HUDEP-2 (cell line): Measurements from ENCODE around the gene ALPG.
"Not testable (repeated sequence)": the region's sequence is repeated elsewhere in the genome, so short reads cannot be mapped to it uniquely, and the experiment has no call there.

Source experiments
- DNase-seq, 76 experiments: peaks; one replicate each; lab custom pipeline; 2025; ENCODE audit not compliant: unreplicated experiment in 76 of 76; lab: John Stamatoyannopoulos, UW

ALPG gene

GRCh38 chr2:232394431-232394830 is 12.2 kb upstream of the ALPG start:
- not testable (repeated sequence) for DNase-seq

- DNase-seq = no peak
Observed at GRCh38 chr2:232395586-232395985, 11.1 kb upstream of the ALPG start.

- DNase-seq = no peak
Observed at GRCh38 chr2:232396683-232397082, 10.0 kb upstream of the ALPG start.

DNA sequence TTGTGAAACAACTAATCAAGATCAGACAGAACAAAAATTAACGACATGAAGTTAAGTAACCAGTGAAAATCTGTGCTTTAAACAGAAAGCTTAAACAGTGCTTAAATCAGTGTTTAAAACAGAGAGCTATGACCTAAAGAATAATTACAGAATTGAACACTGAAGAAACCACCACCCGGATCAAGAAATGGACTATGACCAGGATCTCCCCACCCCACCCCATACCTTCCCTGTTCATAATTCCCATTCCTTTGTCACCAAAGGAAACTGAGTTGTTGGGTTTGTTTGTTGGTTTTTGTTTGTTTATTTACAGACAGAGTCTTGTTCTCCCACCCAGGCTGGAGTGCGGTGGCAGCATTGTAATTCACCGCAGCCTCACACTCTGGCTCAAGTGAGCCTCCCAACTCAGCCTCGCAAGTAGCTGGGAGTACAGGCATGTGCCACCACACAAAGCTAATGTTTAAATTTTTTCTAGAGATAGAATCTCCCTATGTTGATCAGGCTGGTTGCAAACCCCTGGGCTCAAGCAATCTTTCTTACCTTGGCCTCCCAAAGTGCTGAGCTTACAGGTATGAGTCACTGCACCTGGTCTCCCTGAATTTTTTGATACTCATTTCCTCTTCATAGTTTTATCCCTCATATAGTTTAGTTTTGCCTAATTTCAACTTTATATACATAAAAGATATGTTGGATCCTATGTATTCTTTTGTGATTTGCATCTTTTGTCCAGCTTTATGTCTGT is 8.2 kb upstream of the ALPG start:
- DNase-seq = no peak

- no peak for DNase-seq
Observed at GRCh38 chr2:232400256-232401015, 6.2 kb upstream of the ALPG start.

- DNase-seq = no peak
Observed at GRCh38 chr2:232402518-232402917, 4.1 kb upstream of the ALPG start.

DNA sequence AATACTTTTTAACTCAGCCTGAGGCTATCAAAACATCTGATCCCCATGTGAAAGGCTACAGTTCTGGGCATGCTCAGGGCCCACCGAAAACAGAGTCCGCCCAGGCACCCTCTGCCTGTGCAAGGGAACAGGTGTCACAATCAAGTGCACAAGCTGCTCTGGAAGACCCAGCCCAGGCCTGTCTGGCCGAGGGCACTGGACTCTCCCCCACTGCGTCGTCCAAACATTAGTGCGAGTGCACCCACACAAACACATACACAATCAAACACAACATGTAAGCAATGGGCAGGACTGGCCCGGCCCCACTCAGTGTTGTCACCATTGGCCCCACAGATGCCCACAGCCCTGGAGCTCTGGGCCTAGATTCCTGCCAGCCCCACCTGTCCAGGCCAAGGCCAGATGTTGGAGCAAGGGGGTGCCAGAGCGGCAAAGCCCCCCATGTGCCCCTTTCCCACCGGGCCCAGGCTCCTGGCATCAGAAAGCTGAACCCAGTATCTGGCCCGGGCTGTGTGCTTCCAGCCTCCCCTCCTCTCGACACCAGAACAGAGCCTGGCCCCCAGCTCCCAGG is 617 bp upstream of the ALPG start:
- DNase-seq = no peak

DNA sequence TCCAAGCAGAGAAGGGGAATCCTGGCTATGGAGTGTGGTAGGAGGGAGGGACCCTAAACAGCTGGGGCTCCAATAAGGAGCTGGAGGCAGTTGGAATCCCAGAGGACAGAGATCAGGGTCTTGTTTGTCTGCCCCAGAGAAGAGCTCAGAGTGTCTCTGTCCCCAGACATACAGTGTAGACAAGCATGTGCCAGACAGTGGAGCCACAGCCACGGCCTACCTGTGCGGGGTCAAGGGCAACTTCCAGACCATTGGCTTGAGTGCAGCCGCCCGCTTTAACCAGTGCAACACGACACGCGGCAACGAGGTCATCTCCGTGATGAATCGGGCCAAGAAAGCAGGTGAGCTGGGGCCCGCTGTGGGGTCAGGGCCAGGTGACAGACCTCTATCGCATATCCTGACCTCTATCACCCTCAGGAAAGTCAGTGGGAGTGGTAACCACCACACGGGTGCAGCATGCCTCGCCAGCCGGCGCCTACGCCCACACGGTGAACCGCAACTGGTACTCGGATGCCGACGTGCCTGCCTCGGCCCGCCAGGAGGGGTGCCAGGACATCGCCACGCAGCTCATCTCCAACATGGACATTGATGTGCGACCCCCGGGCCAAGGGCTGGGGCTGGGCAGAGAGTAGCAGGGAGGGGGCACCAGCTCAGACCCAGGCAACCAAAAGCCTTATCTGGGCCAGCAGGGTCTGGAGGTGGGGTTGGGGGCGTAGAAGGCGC is 945 bp downstream of the ALPG start:
- not testable (repeated sequence) for DNase-seq

- not testable (repeated sequence) for DNase-seq
Observed at GRCh38 chr2:232408269-232408668, 1.6 kb downstream of the ALPG start.

- not testable (repeated sequence) for DNase-seq
Observed at GRCh38 chr2:232409617-232410016, 3.0 kb downstream of the ALPG start.

GRCh38 chr2:232410238-232410900 is 3.7 kb downstream of the ALPG start:
- no peak for DNase-seq

GRCh38 chr2:232411901-232412629 is 5.4 kb downstream of the ALPG start:
- DNase-seq = no peak

DNA sequence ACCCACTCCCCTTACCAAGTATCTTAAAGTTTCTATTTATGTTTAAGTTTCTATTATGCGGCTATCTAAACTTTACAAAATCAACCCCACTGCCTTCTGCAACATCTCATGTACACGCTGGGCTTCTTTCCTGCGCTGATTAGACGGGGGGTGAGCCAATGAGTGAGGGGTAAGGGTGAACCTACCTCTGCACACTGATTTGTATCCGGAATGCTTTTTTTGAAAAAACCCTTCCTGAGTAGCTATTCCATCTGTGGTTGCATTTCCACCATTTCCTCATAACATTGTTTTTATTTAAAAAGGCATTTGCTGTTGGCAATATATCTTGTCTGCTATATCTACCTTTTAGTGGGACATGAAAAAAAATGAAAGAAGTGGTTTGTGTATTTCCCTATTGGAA is 6.3 kb downstream of the ALPG start:
- no peak for DNase-seq

GRCh38 chr2:232415138-232415690 is 8.6 kb downstream of the ALPG start:
- DNase-seq = no peak

- no peak for DNase-seq
Observed at GRCh38 chr2:232415736-232416520, 9.3 kb downstream of the ALPG start.

DNA sequence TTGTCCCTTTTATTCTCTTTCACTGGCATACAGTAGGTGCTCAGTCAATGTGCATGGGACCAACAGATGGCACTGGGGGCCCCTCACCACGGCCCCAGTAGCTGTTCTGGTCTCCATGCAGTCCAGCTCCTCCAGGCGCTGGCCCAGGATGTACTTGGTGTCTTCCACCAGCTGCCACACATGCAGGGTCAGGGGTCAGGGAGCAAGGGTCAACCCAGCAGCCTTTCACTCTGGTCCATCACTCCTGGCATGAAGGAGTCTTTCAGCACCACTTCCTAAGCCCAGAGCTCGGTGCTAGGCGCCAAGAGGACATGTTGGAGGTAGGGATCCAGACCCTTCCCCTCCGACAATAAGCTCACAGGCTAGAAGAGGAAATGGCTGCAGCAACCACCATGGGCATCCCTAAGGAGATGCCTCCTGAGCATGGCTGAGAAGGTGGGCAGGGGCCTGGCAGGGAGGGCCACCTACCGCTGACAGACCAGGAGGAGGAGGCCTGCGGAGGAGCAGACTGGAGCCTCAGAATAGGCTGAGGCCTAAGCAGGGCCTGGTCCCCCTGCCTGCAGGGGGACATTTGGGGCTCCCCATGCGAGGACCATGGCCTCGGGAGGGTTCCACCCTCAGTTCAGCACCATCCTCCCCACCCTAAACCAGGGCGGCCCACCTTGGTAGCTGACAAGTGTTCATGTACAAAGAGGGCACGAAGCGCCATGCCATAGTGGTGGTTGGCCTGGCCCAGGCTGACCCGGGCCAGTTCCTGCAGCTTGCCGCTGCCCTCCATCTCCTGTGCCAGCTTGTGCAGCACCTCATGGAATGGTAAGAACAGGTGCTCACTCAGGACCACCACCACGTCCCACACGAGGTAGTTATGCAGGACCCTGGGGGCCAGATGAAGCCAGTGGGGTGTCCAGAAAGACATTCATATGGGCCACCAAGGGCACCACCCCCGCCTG is 10.2 kb downstream of the ALPG start:
- no peak for DNase-seq

GRCh38 chr2:232417489-232417888 is 10.8 kb downstream of the ALPG start:
- DNase-seq = no peak

DNA sequence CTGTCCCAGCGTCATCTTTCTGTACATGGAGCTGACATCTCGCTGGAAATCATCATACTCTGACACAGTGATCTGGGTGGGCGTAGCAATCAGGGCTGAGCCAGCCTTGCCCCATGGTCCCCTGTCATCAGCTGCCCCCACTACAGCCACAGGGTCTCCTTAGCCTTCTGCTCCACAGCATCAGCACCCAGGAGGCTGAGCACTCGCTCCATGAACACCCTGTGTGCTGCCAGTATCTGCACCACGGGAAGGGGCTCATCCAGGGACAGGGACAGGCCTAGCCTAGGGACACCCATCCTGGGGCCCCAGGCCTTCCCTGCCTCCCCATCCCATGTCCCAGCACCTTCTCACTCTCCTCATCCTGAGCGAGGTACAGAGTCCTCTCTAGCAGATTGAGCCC is 11.4 kb downstream of the ALPG start:
- DNase-seq = no peak
